ENCODE data around the gene VTI1A. TPM values are rescaled to one million over a fixed set of nuclear protein-coding genes. Genes with fewer than 3 reads are reported as not detected.
A peak's percentile ranks its signal among the peaks of the same experiment; 100 is the strongest.

VTI1A gene
- total and polyA plus RNA-seq, 7 donors, result 9.9 to 31.5 (median 20.1) TPM

DNA sequence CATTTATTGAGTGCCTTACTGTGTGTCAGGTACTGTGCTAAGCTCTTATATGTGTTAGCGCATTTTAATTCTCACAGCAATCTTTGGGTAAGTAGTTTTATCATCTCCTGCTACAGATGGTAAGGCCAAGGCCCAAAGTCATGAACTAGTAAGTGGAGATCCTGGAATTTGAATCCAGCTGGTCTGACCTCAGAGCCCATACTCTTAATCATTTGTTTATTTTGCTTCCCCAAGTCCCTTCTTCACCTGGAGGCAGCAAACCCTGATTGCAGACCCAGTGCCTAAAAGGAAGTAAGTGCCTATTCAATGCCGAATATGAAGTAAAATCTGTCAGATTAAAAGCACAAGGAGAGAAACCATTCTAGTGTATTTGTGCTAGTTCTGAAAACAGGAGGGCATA, 320.1 kb downstream of the VTI1A start:
- no peak for ATAC-seq
- H3K9me3 ChIP-seq, result no peaks in the 10 kb centered on the region
- H3K4me3 ChIP-seq, result no peak overlapping the region
- intact Hi-C loops (cut with DNase I), result no loop called here
- no peak overlapping the region for H3K27ac ChIP-seq
- no peaks in the 10 kb centered on the region for H3K27me3 ChIP-seq (ENCODE audit: insufficient read depth in 3 of 3, low read length in 2 of 3)
- WGBS, 3 donors, result 96 to 97% (median 97%) methylated on average over 2 of the region's 2 CpGs
- TF ChIP-seq CTCF (IDR thresholded peaks at IDR 0.05), result no peak
- DNase-seq, result no peak
- H3K36me3 ChIP-seq (ENCODE audit: insufficient read depth in 1 of 2, low read depth in 1 of 2), result no peaks in the 10 kb centered on the region
- peaks cover 15% of the 10 kb centered on the region for H3K4me1 ChIP-seq

DNA sequence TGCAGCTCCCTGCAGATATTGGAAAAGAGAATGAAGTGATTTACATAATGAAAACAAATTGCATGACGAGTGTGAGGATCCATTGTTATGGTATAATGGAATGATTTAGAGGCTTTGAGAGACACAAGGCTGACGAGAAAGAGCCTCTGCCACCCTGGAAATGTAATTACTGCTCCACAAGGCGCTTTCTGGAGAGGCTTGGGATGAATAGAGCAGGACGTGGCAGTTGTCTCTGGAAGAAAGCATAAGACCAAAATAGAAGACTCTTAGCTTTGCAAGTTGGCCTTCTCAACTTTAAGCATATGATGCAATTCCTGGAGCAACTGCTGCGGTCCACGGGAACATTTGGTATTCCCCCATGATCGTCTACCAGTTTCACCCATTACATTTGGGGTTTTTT, 321.1 kb downstream of the VTI1A start:
- DNase-seq (no peak), ATAC-seq (peak in 3 of 4 donors; percentile 74 to 90 (median 75))
- no peak overlapping the region for H3K4me3 ChIP-seq
- H3K9me3 ChIP-seq, result no peaks in the 10 kb centered on the region
- 40 to 85% (median 50%) methylated on average over 7 of the region's 7 CpGs for WGBS, 3 donors
- no peak for TF ChIP-seq CTCF (IDR thresholded peaks at IDR 0.05)
- H3K4me1 ChIP-seq, result peaks cover 15% of the 10 kb centered on the region
- intact Hi-C loops (cut with DNase I), result no loop called here
- H3K27me3 ChIP-seq (ENCODE audit: insufficient read depth in 3 of 3, low read length in 2 of 3), result no peaks in the 10 kb centered on the region
- H3K27ac ChIP-seq, result peak overlapping the region; percentile 15
- H3K36me3 ChIP-seq (ENCODE audit: insufficient read depth in 1 of 2, low read depth in 1 of 2), result no peaks in the 10 kb centered on the region

- peaks cover 15% of the 10 kb centered on the region for H3K4me1 ChIP-seq
- ATAC-seq (no peak), DNase-seq (no peak)
- 88 to 98% (median 94%) methylated on average over 2 of the region's 2 CpGs for WGBS, 3 donors
- H3K4me3 ChIP-seq, result no peak overlapping the region
- no peaks in the 10 kb centered on the region for H3K27me3 ChIP-seq (ENCODE audit: insufficient read depth in 3 of 3, low read length in 2 of 3)
- H3K36me3 ChIP-seq (ENCODE audit: insufficient read depth in 1 of 2, low read depth in 1 of 2), result no peaks in the 10 kb centered on the region
- no peaks in the 10 kb centered on the region for H3K9me3 ChIP-seq
- H3K27ac ChIP-seq, result no peak overlapping the region
- no peak for TF ChIP-seq CTCF (IDR thresholded peaks at IDR 0.05)
- intact Hi-C loops (cut with DNase I), result no loop called here
Measured at GRCh38 chr10:112769081-112769480, 322.1 kb downstream of the VTI1A start.

- H3K9me3 ChIP-seq, result no peaks in the 10 kb centered on the region
- peaks cover 15% of the 10 kb centered on the region for H3K4me1 ChIP-seq
- 66 to 78% (median 69%) methylated on average over 6 of the region's 6 CpGs for WGBS, 3 donors
- H3K27ac ChIP-seq, result no peak overlapping the region
- DNase-seq (no peak), ATAC-seq (no peak)
- no peaks in the 10 kb centered on the region for H3K27me3 ChIP-seq (ENCODE audit: insufficient read depth in 3 of 3, low read length in 2 of 3)
- intact Hi-C loops (cut with DNase I), result no loop called here
- no peaks in the 10 kb centered on the region for H3K36me3 ChIP-seq (ENCODE audit: insufficient read depth in 1 of 2, low read depth in 1 of 2)
- H3K4me3 ChIP-seq, result no peak overlapping the region
- TF ChIP-seq CTCF (IDR thresholded peaks at IDR 0.05), result no peak
Measured at GRCh38 chr10:112769611-112770370, 322.8 kb downstream of the VTI1A start.

DNA sequence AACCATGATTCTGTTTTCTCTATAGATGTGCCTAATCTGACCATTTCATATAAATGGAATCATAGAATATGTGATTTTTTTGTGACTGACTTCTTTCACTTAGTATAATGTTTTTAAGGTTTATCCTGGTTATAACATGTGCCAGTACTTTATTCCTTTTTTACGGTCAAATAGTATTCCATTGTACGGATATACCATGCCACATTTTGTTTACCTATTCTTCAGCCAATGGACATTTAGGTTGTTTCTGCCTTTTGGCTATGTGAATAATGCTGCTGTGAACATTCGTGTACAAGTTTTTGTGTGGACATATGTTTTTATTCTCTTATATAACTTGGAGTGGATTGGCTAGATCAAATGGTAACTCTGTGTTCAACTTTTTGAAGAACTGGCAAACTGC, 324.7 kb downstream of the VTI1A start:
- no peak for ATAC-seq
- intact Hi-C loops (cut with DNase I), result no loop called here
- WGBS, 3 donors, result 79 to 98% (median 97%) methylated on average over 3 of the region's 3 CpGs
- H3K4me3 ChIP-seq, result no peak overlapping the region
- no peak overlapping the region for H3K27ac ChIP-seq
- peaks cover 15% of the 10 kb centered on the region for H3K4me1 ChIP-seq
- TF ChIP-seq CTCF (IDR thresholded peaks at IDR 0.05), result no peak
- no peaks in the 10 kb centered on the region for H3K27me3 ChIP-seq (ENCODE audit: insufficient read depth in 3 of 3, low read length in 2 of 3)
- no peaks in the 10 kb centered on the region for H3K9me3 ChIP-seq
- no peak for DNase-seq
- H3K36me3 ChIP-seq (ENCODE audit: insufficient read depth in 1 of 2, low read depth in 1 of 2), result no peaks in the 10 kb centered on the region
